Large intestine (tissue), 3 donors: Measurements from ENCODE around the gene DLX1. TPM values are rescaled to one million over a fixed set of nuclear protein-coding genes. Genes with fewer than 3 reads are reported as not detected.

Source experiments
- DNase-seq, 2 donors: peaks; one replicate each; pipeline versions ENCODE4 v3.0.0 to v3.0.0-alpha.2; 2013
- H3K27ac ChIP-seq: one replicate; pipeline ENCODE4 v1.5.1; 2013; ENCODE audit warnings: low read length
- H3K27me3 ChIP-seq: 2 replicates; pipeline ENCODE4 v1.6.1; 2013; ENCODE audit warnings: low read length; ENCODE audit not compliant: control insufficient read depth, insufficient read depth
- H3K36me3 ChIP-seq: 2 replicates; pipeline ENCODE4 v1.6.1; 2013; ENCODE audit warnings: low read length; ENCODE audit not compliant: control insufficient read depth, insufficient read depth
- H3K4me1 ChIP-seq: one replicate; pipeline ENCODE4 v1.6.1; 2013; ENCODE audit warnings: low read length; ENCODE audit not compliant: control insufficient read depth, insufficient read depth
- H3K4me3 ChIP-seq: one replicate; pipeline ENCODE4 v1.5.1; 2013; ENCODE audit warnings: low read length
- H3K9me3 ChIP-seq: one replicate; pipeline ENCODE4 v1.6.1; 2013; ENCODE audit warnings: mild to moderate bottlenecking, low read depth, low read length, moderate library complexity; ENCODE audit not compliant: control insufficient read depth
- WGBS: methylation state at CpG from one replicate; pipeline ENCODE4 v1.1.5; 2013; ENCODE audit warnings: low lambda C conversion rate; ENCODE audit not compliant: insufficient coverage; 5-methylcytosine and 5-hydroxymethylcytosine counted together
- polyA plus RNA-seq: library from polyadenylated mRNA; unstranded; fragments of 120-200 nt; gene quantifications from one replicate; pipeline ENCODE4 v1.2.1, GENCODE V29; 2013

DLX1 gene
- polyA plus RNA-seq, 1 donor, result 3.4 TPM

DNA sequence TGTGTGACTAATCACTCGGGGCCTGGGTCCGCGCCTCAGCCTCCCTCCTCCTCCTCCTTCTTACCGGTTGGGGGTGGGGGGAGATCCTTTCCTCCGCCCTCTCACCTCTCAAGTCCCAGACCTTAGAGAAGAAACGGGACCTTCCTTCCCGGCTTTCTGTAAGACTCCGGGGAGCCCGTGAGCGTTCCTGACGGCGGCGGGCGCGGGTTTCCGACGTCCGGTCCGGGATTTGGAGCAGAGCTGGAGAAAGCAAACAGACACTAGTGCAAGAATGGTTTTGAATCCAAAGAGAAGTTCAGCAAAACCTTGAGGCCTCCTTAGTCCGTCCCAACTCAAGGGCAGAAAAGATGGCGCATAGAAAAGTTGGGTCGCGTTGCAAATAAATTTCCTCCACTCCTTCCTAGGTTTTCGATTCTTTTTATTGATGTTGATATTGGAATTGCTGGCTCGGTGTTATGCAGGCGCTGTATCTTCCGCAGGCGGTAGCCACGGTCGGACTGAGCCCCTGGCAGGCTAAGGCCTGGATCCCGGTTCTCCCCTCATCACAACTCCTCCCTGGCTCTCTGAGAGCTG lies 2.0 kb downstream of the DLX1 start:
- Histone ChIP-seq H3K36me3 (no peaks in the 10 kb centered on the region), H3K9me3 (peaks cover 36% of the 10 kb centered on the region), H3K4me1 (peaks cover 18% of the 10 kb centered on the region), H3K4me3 (peak overlapping the region; percentile 20), H3K27me3 (peaks cover 97% of the 10 kb centered on the region), H3K27ac (no peak overlapping the region)
- no peak for DNase-seq
- 14% methylated on average over 2 of the region's 31 CpGs for WGBS

DNA sequence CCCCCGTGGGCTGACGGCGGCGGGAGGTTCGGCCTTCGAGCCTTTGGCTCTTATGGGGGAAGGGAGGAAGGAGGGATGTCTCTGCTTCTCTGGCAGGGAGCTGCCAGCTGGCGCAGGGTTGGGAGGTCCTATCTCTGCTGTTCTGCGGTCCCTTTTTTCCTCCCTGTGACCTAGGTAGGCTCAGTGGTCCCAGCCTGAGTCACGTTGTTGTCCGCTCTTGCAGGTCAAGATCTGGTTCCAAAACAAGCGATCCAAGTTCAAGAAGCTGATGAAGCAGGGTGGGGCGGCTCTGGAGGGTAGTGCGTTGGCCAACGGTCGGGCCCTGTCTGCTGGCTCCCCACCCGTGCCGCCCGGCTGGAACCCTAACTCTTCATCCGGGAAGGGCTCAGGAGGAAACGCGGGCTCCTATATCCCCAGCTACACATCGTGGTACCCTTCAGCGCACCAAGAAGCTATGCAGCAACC lies 2.5 kb downstream of the DLX1 start:
- Histone ChIP-seq H3K4me3 (no peak overlapping the region), H3K9me3 (peaks cover 36% of the 10 kb centered on the region), H3K27me3 (peaks cover 97% of the 10 kb centered on the region), H3K4me1 (peaks cover 18% of the 10 kb centered on the region), H3K36me3 (no peaks in the 10 kb centered on the region), H3K27ac (no peak overlapping the region)
- WGBS, result no CpG with 5 or more reads among the region's 23 CpGs
- DNase-seq, result no peak

DNA sequence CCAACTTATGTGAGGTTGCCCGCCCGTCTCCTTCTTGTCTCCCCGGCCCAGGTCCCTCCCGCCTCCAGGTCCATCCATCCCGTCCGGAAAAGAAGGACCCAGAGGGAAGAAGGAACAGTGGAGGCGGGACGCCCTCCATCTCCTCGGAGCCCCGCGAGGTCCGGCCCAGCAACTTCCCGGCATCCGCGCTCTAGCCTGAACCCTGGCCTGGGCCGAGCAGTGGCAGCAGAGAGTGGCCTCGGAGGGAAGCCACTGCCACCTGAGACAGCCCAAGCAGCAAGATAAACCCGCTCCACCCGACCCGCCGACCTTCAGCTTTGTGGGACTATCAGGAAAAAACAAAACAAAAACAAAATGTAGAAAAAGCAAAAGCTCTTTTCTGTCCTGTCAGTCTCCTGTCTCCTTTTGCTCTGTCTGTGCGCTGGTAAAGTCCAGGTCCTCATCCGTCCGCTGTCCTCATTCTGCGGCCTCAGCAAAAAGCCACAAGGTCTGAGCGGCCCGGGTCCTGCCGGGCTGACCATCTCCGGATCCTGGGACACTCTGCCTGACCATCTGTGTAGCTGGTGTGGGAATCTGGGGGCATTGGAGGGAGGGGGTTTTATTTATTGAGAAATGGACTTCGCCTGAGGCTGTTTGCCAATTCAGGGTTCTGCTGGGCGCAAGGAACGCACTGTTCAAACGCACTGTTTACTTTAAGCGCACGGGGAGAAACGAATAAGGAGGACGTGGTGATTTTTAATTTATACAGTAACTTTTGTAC lies 3.1 kb downstream of the DLX1 start:
- 0% methylated on average over 6 of the region's 37 CpGs for WGBS
- Histone ChIP-seq H3K27ac (no peak overlapping the region), H3K27me3 (peaks cover 97% of the 10 kb centered on the region), H3K36me3 (no peaks in the 10 kb centered on the region), H3K4me3 (no peak overlapping the region), H3K4me1 (peaks cover 18% of the 10 kb centered on the region), H3K9me3 (peaks cover 32% of the 10 kb centered on the region)
- no peak for DNase-seq

DNA sequence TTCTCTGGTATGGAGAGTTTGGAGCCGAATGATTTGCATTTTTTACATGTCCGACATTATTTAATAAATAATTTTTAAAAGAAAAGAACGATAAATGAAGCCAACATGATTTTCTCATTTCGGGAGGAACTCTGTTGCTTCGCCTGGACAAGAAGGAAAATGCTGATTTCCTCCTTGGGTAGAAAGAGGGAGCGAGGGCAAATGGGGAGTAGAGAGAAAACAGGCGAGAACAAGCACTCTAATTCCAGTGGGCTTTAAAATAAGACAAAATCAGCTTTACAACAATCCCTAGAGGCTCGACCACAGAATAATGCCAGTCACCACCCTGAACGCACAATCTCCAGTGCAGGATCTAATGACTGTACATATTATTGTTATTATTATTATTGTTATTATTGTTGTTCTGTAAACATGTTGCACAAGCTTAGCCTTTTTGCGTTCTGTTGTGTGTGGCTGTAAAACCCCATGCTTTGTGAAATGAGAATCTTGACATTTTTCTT lies 3.7 kb downstream of the DLX1 start:
- H3K36me3 ChIP-seq, result no peaks in the 10 kb centered on the region
- peaks cover 32% of the 10 kb centered on the region for H3K9me3 ChIP-seq
- WGBS, result 10% methylated on average over 3 of the region's 10 CpGs
- peaks cover 97% of the 10 kb centered on the region for H3K27me3 ChIP-seq
- H3K27ac ChIP-seq, result no peak overlapping the region
- no peak for DNase-seq
- H3K4me1 ChIP-seq, result peaks cover 18% of the 10 kb centered on the region
- no peak overlapping the region for H3K4me3 ChIP-seq

DNA sequence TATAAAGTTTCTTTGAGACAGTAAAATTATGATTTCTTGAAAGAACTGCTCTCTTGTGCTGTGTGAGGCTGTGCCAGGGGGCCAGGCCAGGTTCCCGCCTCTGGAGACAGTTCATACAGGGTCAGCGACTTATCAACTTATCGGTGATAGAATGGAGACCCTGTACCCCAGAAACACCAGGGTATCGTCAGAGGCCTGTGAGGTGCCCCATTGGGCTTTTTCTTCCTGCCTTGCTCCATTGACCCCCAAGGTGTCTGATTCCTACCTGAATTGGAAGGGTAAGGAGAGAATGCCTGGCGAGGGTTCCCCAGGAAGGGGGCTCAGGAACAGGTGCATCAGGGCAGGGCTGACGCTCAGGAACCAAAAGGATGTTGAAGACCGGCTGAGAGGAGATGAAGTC lies 4.3 kb downstream of the DLX1 start:
- H3K9me3 ChIP-seq, result peaks cover 28% of the 10 kb centered on the region
- no peak overlapping the region for H3K4me3 ChIP-seq
- no CpG with 5 or more reads among the region's 7 CpGs for WGBS
- H3K27ac ChIP-seq, result no peak overlapping the region
- peaks cover 12% of the 10 kb centered on the region for H3K4me1 ChIP-seq
- H3K36me3 ChIP-seq, result no peaks in the 10 kb centered on the region
- no peak for DNase-seq
- H3K27me3 ChIP-seq, result peaks cover 97% of the 10 kb centered on the region

DNA sequence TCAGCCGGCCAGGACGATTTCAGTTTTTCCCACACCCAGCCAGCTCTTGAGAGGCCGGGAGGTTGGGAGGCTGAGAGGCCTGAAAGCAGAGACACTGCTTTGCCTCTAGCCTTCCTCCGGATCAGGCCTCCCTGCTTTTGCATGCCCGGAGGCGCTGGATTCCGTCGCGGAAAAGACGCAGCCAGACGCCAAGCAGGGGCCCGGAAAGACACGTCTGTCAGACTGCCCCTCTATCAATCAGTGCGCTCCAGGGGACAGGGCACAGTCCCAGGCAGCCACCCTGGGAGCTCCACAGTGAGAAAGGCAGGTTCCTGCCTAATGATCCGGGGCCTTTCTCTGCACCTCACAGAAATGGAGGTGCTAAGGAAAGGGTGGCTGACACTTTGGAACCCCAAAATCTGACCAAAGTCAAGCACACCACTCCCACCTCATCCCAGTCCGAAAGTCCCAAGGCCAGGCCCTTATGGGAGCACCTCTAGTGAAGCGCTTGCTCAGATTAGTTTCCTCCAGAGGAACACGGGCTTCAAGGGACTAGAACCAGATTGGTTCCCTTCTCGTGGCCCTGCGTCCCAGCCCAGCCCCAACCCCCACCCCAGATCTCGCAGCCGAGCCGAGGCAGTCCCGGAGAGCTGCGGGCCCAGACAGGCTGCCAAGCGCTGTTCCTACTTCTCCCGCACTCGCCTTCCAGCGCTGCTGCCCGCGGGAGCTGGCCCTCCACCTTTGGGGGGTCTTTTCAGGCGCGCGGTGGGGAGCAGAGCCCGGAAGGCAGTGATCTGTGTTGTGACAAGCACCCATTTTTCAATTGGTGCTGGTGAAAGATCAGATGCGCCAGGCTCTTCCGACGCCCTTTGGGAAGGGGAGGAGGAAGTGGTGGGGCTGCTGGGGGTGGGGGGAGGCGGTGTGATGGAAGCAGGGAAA lies 5.0 kb downstream of the DLX1 start:
- DNase-seq, result no peak
- peaks cover 14% of the 10 kb centered on the region for H3K4me1 ChIP-seq
- WGBS, result no CpG with 5 or more reads among the region's 39 CpGs

DNA sequence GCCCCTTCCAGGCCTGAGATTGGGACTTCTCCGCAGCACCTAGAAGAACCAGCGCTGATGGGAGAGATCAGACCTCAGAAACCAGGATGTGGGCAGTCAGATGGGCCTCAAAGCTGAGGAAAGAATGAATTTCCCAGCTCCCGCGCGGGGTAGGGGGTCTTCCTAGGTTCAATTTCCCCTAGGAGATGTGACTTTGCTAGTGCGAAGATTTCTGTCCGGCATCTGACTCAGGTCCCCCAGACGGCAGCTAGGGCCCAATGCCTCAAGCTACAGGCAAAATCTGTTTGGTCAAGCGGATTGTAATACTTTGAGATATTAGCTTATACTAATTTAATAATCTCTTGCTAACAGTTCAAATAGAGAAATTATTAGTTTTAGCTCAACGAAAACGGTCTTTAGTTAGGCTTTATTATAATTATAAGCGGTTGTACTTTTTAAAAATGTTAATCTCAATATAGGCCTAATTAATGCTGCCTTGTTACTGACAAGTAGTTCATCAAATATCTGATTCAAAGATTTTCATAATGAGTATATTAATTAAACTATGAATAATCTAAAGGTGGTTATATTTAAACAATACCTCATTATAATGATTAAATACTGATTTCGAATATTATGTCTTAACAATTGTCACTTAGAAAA lies 5.8 kb downstream of the DLX1 start:
- H3K27ac ChIP-seq, result no peak overlapping the region

More for the DNA sequence above, 5.0 kb downstream of the DLX1 start:
- peaks cover 30% of the 10 kb centered on the region for H3K9me3 ChIP-seq
- H3K36me3 ChIP-seq, result no peaks in the 10 kb centered on the region
- no peak overlapping the region for H3K27ac ChIP-seq
- H3K27me3 ChIP-seq, result peaks cover 97% of the 10 kb centered on the region
- no peak overlapping the region for H3K4me3 ChIP-seq

DNA sequence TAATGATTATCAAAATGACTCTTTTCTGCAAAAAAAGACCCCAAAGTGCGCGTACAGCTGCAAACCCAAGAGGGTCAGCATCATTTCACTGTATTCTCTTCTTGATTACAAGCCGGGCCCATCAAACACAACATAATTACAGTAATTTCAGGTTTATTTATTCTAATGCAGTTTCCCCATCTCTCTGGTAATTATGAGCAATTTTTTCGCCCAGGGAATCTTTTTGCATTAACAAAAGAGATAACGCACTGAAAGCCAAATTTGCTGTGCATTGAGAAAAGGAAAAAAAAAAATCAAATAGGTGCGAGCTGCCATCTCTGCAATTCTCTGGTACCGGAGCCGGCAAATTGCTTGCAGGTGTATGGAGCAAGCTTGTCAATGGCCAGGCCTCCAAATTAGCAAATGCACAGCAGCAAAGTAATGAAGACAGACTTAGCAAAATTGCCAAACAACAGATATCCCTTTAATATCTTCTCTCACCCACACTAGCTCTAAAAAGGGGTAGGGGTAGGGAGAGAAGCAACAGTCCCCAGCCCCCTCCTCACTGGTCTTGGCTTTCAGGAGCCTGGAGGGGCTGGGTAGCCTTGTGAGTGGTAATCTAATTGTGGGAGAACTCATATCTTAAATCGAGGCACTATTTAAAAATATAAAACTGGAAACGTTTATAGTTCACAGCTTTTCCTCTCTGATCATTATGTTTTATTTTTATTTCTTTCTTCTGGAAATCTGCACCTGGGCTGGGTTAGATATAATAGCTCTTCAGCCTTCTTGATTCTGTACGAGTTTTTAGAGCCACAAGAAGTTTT lies 6.7 kb downstream of the DLX1 start:
- peaks cover 16% of the 10 kb centered on the region for H3K4me1 ChIP-seq
- H3K36me3 ChIP-seq, result no peaks in the 10 kb centered on the region
- H3K27ac ChIP-seq, result no peak overlapping the region
- H3K9me3 ChIP-seq, result peaks cover 28% of the 10 kb centered on the region
- H3K27me3 ChIP-seq, result peaks cover 97% of the 10 kb centered on the region
- H3K4me3 ChIP-seq, result no peak overlapping the region
- 3% methylated on average over 4 of the region's 11 CpGs for WGBS
- no peak for DNase-seq

More for the DNA sequence above, 5.8 kb downstream of the DLX1 start:
- H3K4me3 ChIP-seq, result no peak overlapping the region
- no peaks in the 10 kb centered on the region for H3K36me3 ChIP-seq
- H3K4me1 ChIP-seq, result peaks cover 16% of the 10 kb centered on the region
- WGBS, result 8% methylated on average over 3 of the region's 13 CpGs
- DNase-seq, result no peak
- H3K9me3 ChIP-seq, result peaks cover 28% of the 10 kb centered on the region
- peaks cover 97% of the 10 kb centered on the region for H3K27me3 ChIP-seq

DNA sequence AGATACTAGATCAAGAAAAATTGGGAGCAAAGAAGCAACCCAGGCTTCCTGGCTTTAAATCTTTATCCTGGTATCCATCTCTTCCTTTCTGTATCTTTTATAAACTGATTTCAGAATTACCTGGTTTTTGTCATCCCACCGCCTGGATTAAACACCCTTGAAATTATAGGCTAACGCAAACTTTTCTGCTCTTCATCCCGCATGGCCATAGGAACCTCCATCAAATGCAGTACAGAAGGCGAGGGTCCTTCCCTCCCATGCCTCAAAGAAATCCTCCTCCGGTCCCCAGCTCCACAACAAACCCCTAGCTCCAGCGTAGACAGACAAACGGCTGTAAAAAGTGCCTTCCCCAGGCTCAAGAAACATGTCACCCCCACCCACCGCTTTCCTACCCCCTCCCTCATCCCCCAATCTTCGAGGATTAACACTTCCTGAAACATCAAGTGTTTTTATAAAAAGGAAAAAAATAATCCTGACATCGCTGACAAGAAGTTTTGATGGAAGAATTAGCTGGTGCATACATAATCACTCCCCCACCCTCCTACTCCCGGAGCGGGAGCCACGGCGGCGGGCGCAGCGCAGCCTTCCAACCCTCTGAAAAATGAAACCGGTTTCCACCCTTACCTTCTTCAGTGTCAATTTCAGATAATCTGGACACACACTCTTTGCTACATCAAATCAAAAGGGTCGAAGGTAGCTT lies 7.6 kb downstream of the DLX1 start:
- Histone ChIP-seq H3K4me3 (no peak overlapping the region), H3K9me3 (peaks cover 27% of the 10 kb centered on the region), H3K4me1 (peaks cover 16% of the 10 kb centered on the region), H3K27me3 (peaks cover 97% of the 10 kb centered on the region), H3K27ac (no peak overlapping the region), H3K36me3 (no peaks in the 10 kb centered on the region)
- no peak for DNase-seq
- 0% methylated on average over 2 of the region's 19 CpGs for WGBS
